H9 (cell line): Measurements from ENCODE around the gene OMA1. TPM values are rescaled to one million over a fixed set of nuclear protein-coding genes. Genes with fewer than 3 reads are reported as not detected.

Experiments used
- DNase-seq: peaks from one replicate; pipeline ENCODE4 v3.0.0-alpha.2; 2017
- H2AFZ ChIP-seq: one replicate; pipeline ENCODE4 v1.6.1; 2013; ENCODE audit warnings: mild to moderate bottlenecking, low read length, control low read depth, moderate library complexity
- H2AK5ac ChIP-seq: 2 replicates; pipeline ENCODE4 v1.6.1; 2013; ENCODE audit warnings: low read length, control low read depth, mixed read lengths; ENCODE audit not compliant: insufficient read length
- H2BK120ac ChIP-seq: one replicate; pipeline ENCODE4 v1.6.1; 2013; ENCODE audit warnings: low read depth, mild to moderate bottlenecking, low read length, control low read depth, inconsistent platforms; ENCODE audit not compliant: poor library complexity, severe bottlenecking
- H2BK12ac ChIP-seq: 2 replicates; pipeline ENCODE4 v1.6.1; 2013; ENCODE audit warnings: low read length, control low read depth, mixed read lengths, low read depth; ENCODE audit not compliant: insufficient read length
- H2BK15ac ChIP-seq: 2 replicates; pipeline ENCODE4 v1.6.1; 2013; ENCODE audit warnings: low read depth, low read length, control low read depth
- H2BK20ac ChIP-seq: one replicate; pipeline ENCODE4 v1.6.1; 2013; ENCODE audit warnings: low read depth, mild to moderate bottlenecking, low read length, control low read depth, inconsistent platforms; ENCODE audit not compliant: poor library complexity, severe bottlenecking
- H2BK5ac ChIP-seq: 2 replicates; pipeline ENCODE4 v1.6.1; 2013; ENCODE audit warnings: low read length, control low read depth, mixed read lengths; ENCODE audit not compliant: insufficient read length
- H3K14ac ChIP-seq: 2 replicates; pipeline ENCODE4 v1.6.1; 2013; ENCODE audit warnings: low read length, control low read depth; ENCODE audit not compliant: insufficient read depth
- H3K18ac ChIP-seq: 2 replicates; pipeline ENCODE4 v1.6.1; 2013; ENCODE audit warnings: low read depth, mild to moderate bottlenecking, mixed read lengths, low read length, control low read depth; ENCODE audit not compliant: insufficient read length
- H3K23ac ChIP-seq: 2 replicates; pipeline ENCODE4 v1.6.1; 2013; ENCODE audit warnings: low read length, control low read depth, mixed read lengths, low read depth; ENCODE audit not compliant: insufficient read length
- H3K23me2 ChIP-seq: 2 replicates; pipeline ENCODE4 v1.6.1; 2013; ENCODE audit warnings: low read depth, mild to moderate bottlenecking, mixed read lengths, low read length, control low read depth; ENCODE audit not compliant: insufficient read length, poor library complexity, severe bottlenecking
- H3K27ac ChIP-seq: 2 replicates; pipeline ENCODE4 v1.5.1; 2013; ENCODE audit warnings: low read length, control low read depth, mixed read lengths, low read depth; ENCODE audit not compliant: insufficient read length
- H3K27me3 ChIP-seq: 2 replicates; pipeline ENCODE4 v1.6.1; 2013; ENCODE audit warnings: low read length, control low read depth, inconsistent platforms; ENCODE audit not compliant: insufficient read depth
- H3K4ac ChIP-seq: 2 replicates; pipeline ENCODE4 v1.6.1; 2013; ENCODE audit warnings: low read depth, mild to moderate bottlenecking, control low read depth, inconsistent platforms, low read length, moderate library complexity
- H3K4me1 ChIP-seq: 2 replicates; pipeline ENCODE4 v1.6.1; 2013; ENCODE audit warnings: low read length, control low read depth, inconsistent platforms; ENCODE audit not compliant: insufficient read depth
- H3K4me2 ChIP-seq: 2 replicates; pipeline ENCODE4 v1.6.1; 2013; ENCODE audit warnings: low read length, control low read depth, mixed read lengths; ENCODE audit not compliant: insufficient read length, insufficient read depth
- H3K56ac ChIP-seq: 2 replicates; pipeline ENCODE4 v1.6.1; 2013; ENCODE audit warnings: low read depth, mild to moderate bottlenecking, mixed read lengths, low read length, control low read depth; ENCODE audit not compliant: insufficient read length
- H3K79me1 ChIP-seq: 2 replicates; pipeline ENCODE4 v1.6.1; 2013; ENCODE audit warnings: low read depth, mild to moderate bottlenecking, moderate library complexity, low read length, control low read depth, inconsistent platforms; ENCODE audit not compliant: insufficient read depth, poor library complexity, severe bottlenecking
- H3K79me2 ChIP-seq: 2 replicates; pipeline ENCODE4 v1.6.1; 2013; ENCODE audit warnings: low read length, control low read depth, inconsistent platforms; ENCODE audit not compliant: insufficient read depth
- H3K9ac ChIP-seq: 2 replicates; pipeline ENCODE4 v1.6.1; 2013; ENCODE audit warnings: low read length, control low read depth, mixed read lengths; ENCODE audit not compliant: insufficient read length; ENCODE audit errors: extremely low read depth
- H3K9me3 ChIP-seq: one replicate; pipeline ENCODE4 v1.6.1; 2013; ENCODE audit warnings: low read depth, low read length, inconsistent platforms; ENCODE audit not compliant: control insufficient read depth
- H3T11ph ChIP-seq: one replicate; pipeline ENCODE4 v1.6.1; 2013; ENCODE audit warnings: mild to moderate bottlenecking, low read length, control low read depth, inconsistent platforms
- H4K20me1 ChIP-seq: one replicate; pipeline ENCODE4 v1.6.1; 2013; ENCODE audit not compliant: control insufficient read depth, insufficient read length, insufficient read depth
- H4K5ac ChIP-seq: 2 replicates; pipeline ENCODE4 v1.6.1; 2013; ENCODE audit warnings: low read depth, mild to moderate bottlenecking, mixed read lengths, low read length, control low read depth; ENCODE audit not compliant: insufficient read length
- H4K8ac ChIP-seq: replicated peaks from 2 replicates; pipeline ENCODE4 v1.6.1; 2013; ENCODE audit warnings: low read length, control low read depth, mixed read lengths, low read depth; ENCODE audit not compliant: insufficient read length
- H4K91ac ChIP-seq: 2 replicates; pipeline ENCODE4 v1.6.1; 2013; ENCODE audit warnings: low read depth, mild to moderate bottlenecking, moderate library complexity, mixed read lengths, low read length, control low read depth; ENCODE audit not compliant: insufficient read length
- H3K27ac Mint-ChIP-seq, 3 experiments: 2 replicates in 2 of 3; 3 replicates in 1 of 3; pipeline ENCODE4 v1.8.0; 2020 to 2021; ENCODE audit warnings: mixed read lengths in 3 of 3, mild to moderate bottlenecking in 1 of 3, moderate library complexity in 1 of 3
- H3K27me3 Mint-ChIP-seq: 2 replicates; pipeline ENCODE4 v1.8.0; 2021; ENCODE audit warnings: low read depth, mild to moderate bottlenecking, moderate library complexity, mixed read lengths
- H3K36me3 Mint-ChIP-seq, 3 experiments: 2 replicates in 2 of 3; 3 replicates in 1 of 3; pipeline ENCODE4 v1.8.0; 2020 to 2021; ENCODE audit warnings: low read depth in 3 of 3, mixed read lengths in 3 of 3; ENCODE audit not compliant: insufficient read depth in 1 of 3
- H3K4me1 Mint-ChIP-seq, 2 experiments: 2 replicates each; pipeline ENCODE4 v1.8.0; 2020; ENCODE audit warnings: mixed read lengths in 2 of 2
- H3K4me3 Mint-ChIP-seq, 2 experiments: 2 replicates in 1 of 2; 3 replicates in 1 of 2; pipeline ENCODE4 v1.8.0; 2020 to 2021; ENCODE audit warnings: mild to moderate bottlenecking in 2 of 2, mixed read lengths in 2 of 2, moderate library complexity in 1 of 2
- H3K9me3 Mint-ChIP-seq, 2 experiments: 2 replicates in 1 of 2; 3 replicates in 1 of 2; pipeline ENCODE4 v1.8.0; 2020; ENCODE audit warnings: mild to moderate bottlenecking in 2 of 2, mixed read lengths in 2 of 2, moderate library complexity in 1 of 2
- total RNA-seq: library from RNA; stranded (reverse); gene quantifications from 2 replicates; pipeline ENCODE4 v1.2.1, GENCODE V29; 2021
- TF ChIP-seq, protein P1 (sequence below): fragments of 200-600 bp; sonication (generic); conservative IDR thresholded peaks from 3 replicates; pipeline ENCODE4 v1.8.0; 2021; ENCODE audit warnings: antibody characterized with exemption, mild to moderate bottlenecking

Gene OMA1
- total RNA-seq, 1 experiment from 2014 or later: 12.9 TPM

DNA sequence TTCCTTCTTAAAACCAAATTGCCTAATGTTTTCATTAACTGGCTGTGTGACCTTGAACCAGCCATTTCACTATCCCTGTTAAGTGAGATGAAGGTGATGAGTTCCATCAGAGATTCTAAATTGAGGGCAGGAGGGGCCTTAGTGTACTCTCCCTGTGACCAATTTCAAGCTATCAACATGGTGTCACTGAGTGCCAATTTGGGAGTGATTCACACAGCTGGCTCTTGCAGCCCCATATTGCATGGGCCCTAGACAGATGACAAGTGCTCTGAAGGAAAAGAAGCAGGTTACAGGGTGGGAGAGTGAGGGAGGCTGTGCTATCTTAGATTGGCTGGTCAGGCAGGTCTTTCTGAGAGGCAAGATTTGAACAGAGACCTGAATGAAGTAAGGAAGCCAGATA, 43.5 kb upstream of the OMA1 start:
- DNase-seq: no peak
- Histone ChIP-seq H3T11ph (no peak overlapping the region), H3K4me2 (no peak overlapping the region), H3K18ac (no peak overlapping the region), H3K9me3 (no peaks in the 10 kb centered on the region), H2BK15ac (no peak overlapping the region), H2AK5ac (no peak overlapping the region), H4K5ac (no peak overlapping the region), H2AFZ (no peak overlapping the region), H4K20me1 (no peaks in the 10 kb centered on the region), H3K23ac (no peak overlapping the region), H2BK120ac (no peak overlapping the region), H3K79me1 (no peaks in the 10 kb centered on the region), H3K14ac (no peak overlapping the region), H2BK5ac (no peak overlapping the region), H3K27me3 (no peaks in the 10 kb centered on the region), H3K4me1 (no peaks in the 10 kb centered on the region), H4K8ac (no peak overlapping the region), H2BK12ac (no peak overlapping the region), H3K23me2 (no peaks in the 10 kb centered on the region), H4K91ac (no peak overlapping the region), H3K79me2 (no peaks in the 10 kb centered on the region), H3K56ac (no peak overlapping the region), H3K4ac (no peak overlapping the region), H2BK20ac (no peak overlapping the region), H3K9ac (no peak overlapping the region), H3K27ac (no peak overlapping the region)
- H3K4me3 Mint-ChIP-seq: no peak overlapping the region
- no peaks in the 10 kb centered on the region for H3K36me3 Mint-ChIP-seq
- H3K4me1 Mint-ChIP-seq: 0 out of 4 replicates have a peak, but pooled peaks cover 0 to 8% of the 10 kb centered on the region in 2 experiments
- no peaks in the 10 kb centered on the region for H3K9me3 Mint-ChIP-seq
- no peak overlapping the region for H3K27ac Mint-ChIP-seq
- peaks cover 12% of the 10 kb centered on the region for H3K27me3 Mint-ChIP-seq
- TF ChIP-seq, protein P1, sequence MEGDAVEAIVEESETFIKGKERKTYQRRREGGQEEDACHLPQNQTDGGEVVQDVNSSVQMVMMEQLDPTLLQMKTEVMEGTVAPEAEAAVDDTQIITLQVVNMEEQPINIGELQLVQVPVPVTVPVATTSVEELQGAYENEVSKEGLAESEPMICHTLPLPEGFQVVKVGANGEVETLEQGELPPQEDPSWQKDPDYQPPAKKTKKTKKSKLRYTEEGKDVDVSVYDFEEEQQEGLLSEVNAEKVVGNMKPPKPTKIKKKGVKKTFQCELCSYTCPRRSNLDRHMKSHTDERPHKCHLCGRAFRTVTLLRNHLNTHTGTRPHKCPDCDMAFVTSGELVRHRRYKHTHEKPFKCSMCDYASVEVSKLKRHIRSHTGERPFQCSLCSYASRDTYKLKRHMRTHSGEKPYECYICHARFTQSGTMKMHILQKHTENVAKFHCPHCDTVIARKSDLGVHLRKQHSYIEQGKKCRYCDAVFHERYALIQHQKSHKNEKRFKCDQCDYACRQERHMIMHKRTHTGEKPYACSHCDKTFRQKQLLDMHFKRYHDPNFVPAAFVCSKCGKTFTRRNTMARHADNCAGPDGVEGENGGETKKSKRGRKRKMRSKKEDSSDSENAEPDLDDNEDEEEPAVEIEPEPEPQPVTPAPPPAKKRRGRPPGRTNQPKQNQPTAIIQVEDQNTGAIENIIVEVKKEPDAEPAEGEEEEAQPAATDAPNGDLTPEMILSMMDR: no peak
